Left cardiac atrium (tissue), 4 donors: ENCODE results near the gene ZHX3. TPM values are rescaled to one million over a fixed set of nuclear protein-coding genes. Genes with fewer than 3 reads are reported as not detected.
"Not testable (repeated sequence)": the region's sequence is repeated elsewhere in the genome, so short reads cannot be mapped to it uniquely, and the experiment has no call there.

ENCODE experiments used
- ATAC-seq, 2 donors: fragments of 200-7000 bp; cut with Tn5 transposase; one replicate each; pipeline ENCODE4 v1.9.1; 2020; ENCODE audit warnings: mild to moderate bottlenecking in 2 of 2, moderate library complexity in 2 of 2
- DNase-seq: peaks from one replicate; pipeline ENCODE4 v3.0.0-alpha.2; 2020
- intact Hi-C, 2 donors: fragments of 100-400 bp; cut with DNase I; formaldehyde crosslinking; loops; one replicate each; pipeline versions ENCODE4 v1.14.1 to v1.15.1; 2022 to 2023
- microRNA-seq, 2 donors: library from miRNA; unstranded; fragments of <30 nt; microRNA quantifications; one replicate each; pipeline ENCODE4 v1.2.0, GENCODE V29; 2020
- total RNA-seq, 2 donors: library from RNA; stranded (reverse); fragmentation: NEBNext Ultra II Directional; extraction: Animal tissue kit (Norgen Biotek cat#: 25700); gene quantifications; one replicate each; pipeline ENCODE4 v1.2.1, GENCODE V29; 2021
- donor health status: DM: no; HTN: yes; CAD: no.
- donor health status: DM: no; HTN: yes; CAD: no; lungs with severe emphysema.
- donor health status: DM: yes; HTN: yes; CAD: no.
- donor health status: Dilated cardiomyopathy.

ZHX3 gene
- total RNA-seq, 2 donors from 2014 or later: 32.8 to 34.2 TPM

GRCh38 chr20:41136680-41137613, 180.6 kb downstream of the ZHX3 start, which contains the start of gene PLCG1:
TSS of gene PLCG1 (plus strand) at chr20:41137543. CDS start at chr20:41137642, 99 bp downstream.
- ATAC-seq (peak; percentile 88 to 90), DNase-seq (peak; percentile 93)
- intact Hi-C loops: loop anchor here in 1 of 2 donors (5.0 to 10.0 kb wide), 2 partner anchors 205 to 268 kb away; partner anchors contain the start of gene LPIN3

GRCh38 chr20:41135888-41136679, 181.4 kb downstream of the ZHX3 start:
- ATAC-seq (no peak), DNase-seq (no peak)
- intact Hi-C loops: loop anchor here in 1 of 2 donors (5.0 to 10.0 kb wide), 2 partner anchors 206 to 269 kb away; partner anchors contain the start of gene LPIN3

GRCh38 chr20:41135187-41135887, 182.2 kb downstream of the ZHX3 start:
- peak; percentile 32 for DNase-seq
- intact Hi-C loops: loop anchor here in 1 of 2 donors (5.0 to 10.0 kb wide), 2 partner anchors 207 to 269 kb away; partner anchors contain the start of gene LPIN3
- no peak for ATAC-seq

- DNase-seq: no peak
- ATAC-seq: no peak
- intact Hi-C loops: loop anchor here in 1 of 2 donors (5.0 to 10.0 kb wide), 2 partner anchors 208 to 270 kb away; partner anchors contain the start of gene LPIN3
These were observed 183.0 kb downstream of the ZHX3 start for GRCh38 chr20:41134362-41135186.

DNA sequence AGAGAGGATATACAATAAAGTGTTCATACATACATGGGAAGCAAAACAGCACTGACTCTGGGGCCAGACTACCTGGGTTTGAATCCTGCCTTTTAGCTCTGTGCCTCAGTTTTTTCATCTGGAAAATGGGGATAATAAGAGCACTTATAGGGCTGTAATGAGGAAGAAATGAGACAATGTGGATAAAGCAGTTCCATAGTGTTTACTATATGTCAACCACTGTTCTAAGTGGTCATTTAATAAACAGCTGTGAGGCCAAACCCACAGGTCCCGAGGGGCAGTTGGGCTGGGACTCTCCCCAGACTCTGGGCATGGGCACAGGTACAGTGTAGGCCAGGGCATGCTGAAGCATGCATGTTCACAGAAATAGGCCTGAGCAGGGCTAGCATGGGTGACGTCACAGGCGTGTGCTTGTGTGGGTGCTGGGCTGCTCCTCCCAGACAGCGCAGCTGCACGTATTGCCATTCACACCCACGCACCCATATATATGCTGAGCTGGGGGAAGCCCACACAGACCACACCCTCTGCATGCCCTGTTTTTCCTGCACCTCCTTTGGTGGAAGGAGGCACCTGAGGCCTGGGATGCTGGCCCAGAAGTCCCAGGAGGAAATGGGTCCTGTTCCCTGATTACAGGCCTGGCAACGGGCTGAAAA, 183.7 kb downstream of the ZHX3 start:
- intact Hi-C loops: loop anchor here in 1 of 2 donors (10.0 kb wide), 1 partner anchor 271 kb away; no protein-coding TSS in a partner anchor
- DNase-seq: no peak
- ATAC-seq: no peak

GRCh38 chr20:41132388-41132775, 185.1 kb downstream of the ZHX3 start:
- ATAC-seq, DNase-seq: not testable (repeated sequence)
- intact Hi-C loops: loop anchor here in 1 of 2 donors (10.0 kb wide), 1 partner anchor 272 kb away; no protein-coding TSS in a partner anchor

GRCh38 chr20:41131594-41132387, 185.7 kb downstream of the ZHX3 start:
- ATAC-seq: no peak
- intact Hi-C loops: loop anchor here in 1 of 2 donors (10.0 kb wide), 1 partner anchor 273 kb away; no protein-coding TSS in a partner anchor
- no peak for DNase-seq

Small RNA genes lying within 50 kb of the gene (microRNA-seq; reads per million reads assigned to microRNA genes)
- 0 to 0.27 reads per million in 2 donors for gene MIR6871

Other genes with a start within 250 kb of the ZHX3 start
- gene PLCG1, start 180.2 kb downstream of the ZHX3 start, total RNA-seq: 10 to 100 TPM; 40.0 to 64.8 TPM
- 10 to 100 TPM; 12.1 to 12.9 TPM for gene LPIN3, start 23.1 kb upstream of the ZHX3 start, total RNA-seq
- gene EMILIN3, start 49.1 kb upstream of the ZHX3 start, total RNA-seq: 1 to 10 TPM in 1 of 2 donors, under 1 TPM in 1; 0.44 to 3.4 TPM